A673 (cell line): ENCODE data around the gene RASAL2. TPM values are rescaled to one million over a fixed set of nuclear protein-coding genes. Genes with fewer than 3 reads are reported as not detected.

Source experiments
- BruUV-seq: library from RNA; stranded (reverse); fragments of 400-500 nt; replicated peaks from 2 replicates; lab custom pipeline; 2021; lab: Mats Ljungman, UMichigan
- CTCF ChIA-PET: fragments of 300-600 bp; sonication (Branson Sonifier 250); formaldehyde crosslinking; loops from one replicate; lab custom pipeline; 2022; ENCODE audit warnings: antibody characterized with exemption; lab: Charles Lee
- POLR2A ChIA-PET: fragments of 300-600 bp; sonication (Branson Sonifier 250); formaldehyde crosslinking; loops from one replicate; lab custom pipeline; 2022; ENCODE audit warnings: antibody characterized with exemption; ENCODE audit not compliant: low non-redundant PET; lab: Charles Lee
- DNase-seq: peaks from one replicate; pipeline ENCODE4 v3.0.0-alpha.2; 2015; ENCODE audit warnings: low spot score
- H3K27ac ChIP-seq: fragments of 200-600 bp; sonication (generic); 2 replicates; pipeline ENCODE4 v1.5.1; 2016; ENCODE audit warnings: mixed run types, low read depth, mild to moderate bottlenecking, mixed read lengths, antibody characterized with exemption, low read length; ENCODE audit not compliant: poor library complexity, severe bottlenecking
- H3K27me3 ChIP-seq: fragments of 200-600 bp; sonication (generic); replicated peaks from 2 replicates; pipeline ENCODE4 v1.6.1; 2017; ENCODE audit warnings: mixed run types, low read depth, mild to moderate bottlenecking, mixed read lengths, antibody characterized with exemption, low read length; ENCODE audit not compliant: insufficient read depth, poor library complexity
- H3K36me3 ChIP-seq: fragments of 200-600 bp; sonication (generic); 2 replicates; pipeline ENCODE4 v1.6.1; 2016; ENCODE audit warnings: mixed run types, mild to moderate bottlenecking, mixed read lengths, antibody characterized with exemption, low read length; ENCODE audit not compliant: insufficient read depth, poor library complexity, severe bottlenecking
- H3K4me1 ChIP-seq: fragments of 200-600 bp; sonication (generic); 2 replicates; pipeline ENCODE4 v1.6.1; 2017; ENCODE audit warnings: mixed run types, mild to moderate bottlenecking, mixed read lengths, antibody characterized with exemption, low read length; ENCODE audit not compliant: insufficient read depth, poor library complexity, severe bottlenecking
- H3K4me3 ChIP-seq: fragments of 200-600 bp; sonication (generic); 2 replicates; pipeline ENCODE4 v1.5.1; 2016; ENCODE audit warnings: low read depth, mixed run types, mild to moderate bottlenecking, mixed read lengths, low read length; ENCODE audit not compliant: poor library complexity, severe bottlenecking
- H3K9me3 ChIP-seq: fragments of 200-600 bp; sonication (generic); 2 replicates; pipeline ENCODE4 v1.6.1; 2016; ENCODE audit warnings: mixed run types, low read depth, mild to moderate bottlenecking, mixed read lengths, antibody characterized with exemption, low read length; ENCODE audit not compliant: poor library complexity, severe bottlenecking
- CTCF ChIP-seq: fragments of 300-800, 200-600 bp; sonication (generic); conservative IDR thresholded peaks from 2 replicates; pipeline ENCODE4 v1.5.1; 2017; ENCODE audit warnings: low read depth, mild to moderate bottlenecking, antibody characterized with exemption, low read length, moderate library complexity, mixed read lengths
- EZH2 ChIP-seq: fragments of 200-600 bp; sonication (generic); IDR thresholded peaks from 2 replicates; pipeline ENCODE4 v1.6.1; 2017; ENCODE audit warnings: borderline replicate concordance, low read depth, mild to moderate bottlenecking, mixed read lengths, antibody characterized with exemption, low read length; ENCODE audit not compliant: poor library complexity, severe bottlenecking
- intact Hi-C: fragments of 100-400 bp; cut with micrococcal nuclease; formaldehyde crosslinking; loops from one replicate; pipeline ENCODE4 v1.10.0; 2022; ENCODE audit not compliant: unreplicated experiment
- total RNA-seq: library from RNA; stranded (reverse); gene quantifications from 2 replicates; pipeline ENCODE4 v1.2.3, GENCODE V29; 2021

The RASAL2 gene
- total RNA-seq, 1 experiment from 2014 or later: 8.3 TPM

- Histone ChIP-seq H3K4me3 (no peak overlapping the region), H3K27me3 (no peaks in the 10 kb centered on the region), H3K4me1 (no peaks in the 10 kb centered on the region), H3K9me3 (peaks cover 4% of the 10 kb centered on the region), H3K36me3 (no peaks in the 10 kb centered on the region), H3K27ac (no peak overlapping the region)
- TF ChIP-seq EZH2: no peak
- no peak for TF ChIP-seq CTCF
- no TSS peak for BruUV-seq
- CTCF ChIA-PET: no interaction called here
- DNase-seq: peak; percentile 77
- POLR2A ChIA-PET: no interaction called here
- intact Hi-C loops: no loop called here
Observed at GRCh38 chr1:178417858-178418257, 324.0 kb downstream of the RASAL2 start.

DNA sequence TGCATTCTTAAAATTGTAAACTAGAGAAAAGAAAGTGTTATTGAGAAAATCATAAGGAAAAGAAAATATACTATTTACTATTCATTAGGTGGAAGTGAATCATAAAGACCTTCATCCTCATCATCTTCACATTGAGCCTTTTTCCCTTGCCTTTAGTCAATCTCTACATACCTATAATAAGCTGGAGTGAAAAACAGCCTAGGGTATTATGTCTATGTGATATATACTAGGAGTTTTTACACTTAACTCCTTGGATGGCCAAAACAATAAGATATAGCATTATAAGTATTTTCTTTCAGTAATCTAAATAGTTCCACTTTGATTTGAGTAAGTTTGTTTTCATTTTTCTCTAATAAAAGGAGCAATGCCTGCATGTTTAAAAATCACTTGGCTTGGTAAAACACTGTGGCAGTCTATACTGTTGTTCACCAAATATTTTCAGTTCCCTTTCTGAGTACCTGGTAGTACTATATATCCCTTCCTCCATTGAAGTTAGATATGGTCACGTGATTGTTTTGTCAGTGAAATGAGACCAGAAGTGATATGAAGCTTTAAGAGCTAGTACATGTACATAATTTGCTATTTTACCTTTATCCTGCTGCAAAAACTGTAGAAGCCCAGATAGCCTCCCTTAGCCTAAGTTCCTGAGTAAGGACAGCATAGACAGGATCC is 324.5 kb downstream of the RASAL2 start:
- no peak for TF ChIP-seq EZH2
- no peak for TF ChIP-seq CTCF
- Histone ChIP-seq H3K4me3 (no peak overlapping the region), H3K9me3 (peaks cover 4% of the 10 kb centered on the region), H3K36me3 (no peaks in the 10 kb centered on the region), H3K27ac (no peak overlapping the region), H3K4me1 (no peaks in the 10 kb centered on the region), H3K27me3 (no peaks in the 10 kb centered on the region)
- DNase-seq: no peak
- BruUV-seq: no TSS peak
- intact Hi-C loops: no loop called here
- ChIA-PET POLR2A (no interaction called here), CTCF (no interaction called here)

GRCh38 chr1:178434360-178434759 is 340.5 kb downstream of the RASAL2 start:
- H3K27me3 ChIP-seq: no peaks in the 10 kb centered on the region
- no peak overlapping the region for H3K4me3 ChIP-seq
- ChIA-PET CTCF (no interaction called here), POLR2A (no interaction called here)
- intact Hi-C loops: no loop called here
- no peaks in the 10 kb centered on the region for H3K9me3 ChIP-seq
- BruUV-seq: no TSS peak
- no peak for DNase-seq
- TF ChIP-seq CTCF (no peak), EZH2 (no peak)
- H3K27ac ChIP-seq: no peak overlapping the region
- no peaks in the 10 kb centered on the region for H3K36me3 ChIP-seq
- H3K4me1 ChIP-seq: no peaks in the 10 kb centered on the region
